OCI-LY1 (cell line): ENCODE measurements around the gene SALL3.

Experiments
- H2AFZ ChIP-seq: fragments of 200-600 bp; sonication (generic), shearing (Covaris generic); 2 replicates; pipeline ENCODE4 v1.6.0; 2014; ENCODE audit warnings: antibody characterized with exemption, mild to moderate bottlenecking, low read length
- H3F3A ChIP-seq: fragments of 200-600 bp; sonication (generic), shearing (Covaris generic); 2 replicates; pipeline ENCODE4 v1.6.0; 2014; ENCODE audit warnings: mild to moderate bottlenecking, antibody characterized with exemption, low read length, moderate library complexity; ENCODE audit not compliant: insufficient read depth
- H3K27ac ChIP-seq: fragments of 200-600 bp; sonication (generic); 2 replicates; pipeline ENCODE4 v1.5.1; 2014; ENCODE audit warnings: low read length, mixed run types, mild to moderate bottlenecking, low read depth; ENCODE audit not compliant: poor library complexity, severe bottlenecking
- H3K27me3 ChIP-seq: fragments of 200-600 bp; sonication (generic); 2 replicates; pipeline ENCODE4 v1.6.0; 2014; ENCODE audit warnings: antibody characterized with exemption, mild to moderate bottlenecking, low read length, moderate library complexity; ENCODE audit not compliant: insufficient read depth
- H3K36me3 ChIP-seq: fragments of 200-600 bp; sonication (generic); 2 replicates; pipeline ENCODE4 v1.6.1; 2014; ENCODE audit warnings: mild to moderate bottlenecking, antibody characterized with exemption, low read length, moderate library complexity, mixed read lengths; ENCODE audit not compliant: insufficient read depth
- H3K4me1 ChIP-seq: fragments of 200-600 bp; sonication (generic); 2 replicates; pipeline ENCODE4 v1.5.1; 2014; ENCODE audit warnings: mild to moderate bottlenecking, low read length, moderate library complexity; ENCODE audit not compliant: insufficient read depth, severe bottlenecking
- H3K4me2 ChIP-seq: fragments of 200-600 bp; sonication (generic), shearing (Covaris generic); 2 replicates; pipeline ENCODE4 v1.6.1; 2014; ENCODE audit warnings: low read length
- H3K4me3 ChIP-seq: fragments of 200-600 bp; sonication (generic); 2 replicates; pipeline ENCODE4 v1.5.1; 2014; ENCODE audit warnings: low read length, low read depth, mild to moderate bottlenecking, mixed read lengths; ENCODE audit not compliant: poor library complexity, severe bottlenecking
- H3K79me2 ChIP-seq: fragments of 200-600 bp; shearing (Covaris generic); 2 replicates; pipeline ENCODE4 v1.6.1; 2016; ENCODE audit warnings: mixed run types, low read length, mixed read lengths; ENCODE audit not compliant: insufficient read depth
- H3K9ac ChIP-seq: fragments of 200-600 bp; sonication (generic), shearing (Covaris generic); 2 replicates; pipeline ENCODE4 v1.6.1; 2014; ENCODE audit warnings: mild to moderate bottlenecking, low read length, mixed read lengths
- H3K9me2 ChIP-seq: fragments of 200-600 bp; sonication (generic), shearing (Covaris generic); 2 replicates; pipeline ENCODE4 v1.6.1; 2014; ENCODE audit warnings: low read depth, mild to moderate bottlenecking, low read length, mixed read lengths
- H3K9me3 ChIP-seq: fragments of 200-600 bp; shearing (Covaris generic); 2 replicates; pipeline ENCODE4 v1.6.1; 2014; ENCODE audit warnings: low read length, mixed read lengths
- H4K20me1 ChIP-seq: fragments of 200-600 bp; sonication (generic), shearing (Covaris generic); 2 replicates; pipeline ENCODE4 v1.6.0; 2016; ENCODE audit warnings: mild to moderate bottlenecking, low read length; ENCODE audit not compliant: insufficient read depth
- CTCF ChIP-seq: fragments of 200-600 bp; sonication (generic), shearing (Covaris generic); IDR thresholded peaks from 2 replicates; pipeline ENCODE4 v1.5.1; 2017; ENCODE audit warnings: mild to moderate bottlenecking, antibody characterized with exemption, low read length, moderate library complexity, mixed read lengths
- EZH2 ChIP-seq: fragments of 200-600 bp; sonication (generic), shearing (Covaris generic); IDR thresholded peaks from 2 replicates; pipeline ENCODE4 v1.8.0; 2017; ENCODE audit warnings: borderline replicate concordance, mixed run types, mild to moderate bottlenecking, antibody characterized with exemption, low read length, moderate library complexity, mixed read lengths

The SALL3 gene

GRCh38 chr18:78986018-78986481, 6.4 kb downstream of the SALL3 start:
- H3F3A ChIP-seq = no peaks in the 10 kb centered on the region
- no peak overlapping the region for H2AFZ ChIP-seq
- H3K27me3 ChIP-seq = no peaks in the 10 kb centered on the region
- no peak overlapping the region for H3K4me2 ChIP-seq
- no peaks in the 10 kb centered on the region for H3K9me2 ChIP-seq
- H3K4me3 ChIP-seq = no peak overlapping the region
- no peak overlapping the region for H3K9ac ChIP-seq
- H4K20me1 ChIP-seq = no peaks in the 10 kb centered on the region
- H3K79me2 ChIP-seq = no peaks in the 10 kb centered on the region
- no peaks in the 10 kb centered on the region for H3K9me3 ChIP-seq
- peak; percentile 35; the same call in 1 of the 2 replicates for TF ChIP-seq CTCF
- TF ChIP-seq EZH2 = no peak
- H3K4me1 ChIP-seq = no peaks in the 10 kb centered on the region
- no peaks in the 10 kb centered on the region for H3K36me3 ChIP-seq
- H3K27ac ChIP-seq = no peak overlapping the region

GRCh38 chr18:78991446-78991845, 11.8 kb downstream of the SALL3 start:
- Histone ChIP-seq H3K79me2 (no peaks in the 10 kb centered on the region), H3F3A (no peaks in the 10 kb centered on the region), H3K4me2 (no peak overlapping the region), H3K36me3 (no peaks in the 10 kb centered on the region), H3K9ac (no peak overlapping the region), H2AFZ (no peak overlapping the region), H3K9me3 (no peaks in the 10 kb centered on the region), H3K27me3 (no peaks in the 10 kb centered on the region), H4K20me1 (no peaks in the 10 kb centered on the region), H3K27ac (no peak overlapping the region), H3K4me1 (no peaks in the 10 kb centered on the region), H3K4me3 (no peak overlapping the region), H3K9me2 (no peaks in the 10 kb centered on the region)
- TF ChIP-seq EZH2 (no peak), CTCF (no peak)

GRCh38 chr18:78992041-78993011, 12.7 kb downstream of the SALL3 start:
- Histone ChIP-seq H3K4me2 (no peak overlapping the region), H3K79me2 (no peaks in the 10 kb centered on the region), H3K4me1 (no peaks in the 10 kb centered on the region), H3K36me3 (no peaks in the 10 kb centered on the region), H3F3A (no peaks in the 10 kb centered on the region), H2AFZ (no peak overlapping the region), H3K9me2 (no peaks in the 10 kb centered on the region), H4K20me1 (no peaks in the 10 kb centered on the region), H3K9ac (no peak overlapping the region), H3K9me3 (no peaks in the 10 kb centered on the region), H3K27ac (no peak overlapping the region), H3K4me3 (no peak overlapping the region), H3K27me3 (no peaks in the 10 kb centered on the region)
- TF ChIP-seq CTCF = no peak
- TF ChIP-seq EZH2 = no peak
